BE2C (cell line): ENCODE results near the gene MROH8.

Source experiments
- DNase-seq: peaks from one replicate; pipeline ENCODE4 v3.0.0-alpha.2; 2020
- H3K27me3 ChIP-seq: fragments of 250-450 bp; sonication (Bioruptor Pico); 2 replicates; pipeline ENCODE4 v1.5.1; 2020; ENCODE audit warnings: mild to moderate bottlenecking
- H3K36me3 ChIP-seq: fragments of 250-450 bp; sonication (Bioruptor Pico); 2 replicates; pipeline ENCODE4 v1.5.1; 2020; ENCODE audit warnings: mild to moderate bottlenecking
- H3K4me1 ChIP-seq: fragments of 250-450 bp; sonication (Bioruptor Pico); 2 replicates; pipeline ENCODE4 v1.5.1; 2020
- H3K4me3 ChIP-seq: 2 replicates; pipeline ENCODE4 v1.5.1; 2011; ENCODE audit warnings: low read depth, low read length
- H3K9me3 ChIP-seq: fragments of 250-450 bp; sonication (Bioruptor Pico); 2 replicates; pipeline ENCODE4 v1.5.1; 2020
- CTCF ChIP-seq: IDR thresholded peaks from 2 replicates; pipeline ENCODE4 v1.5.1; 2012; ENCODE audit warnings: mild to moderate bottlenecking, low read depth, low read length

The MROH8 gene

DNA sequence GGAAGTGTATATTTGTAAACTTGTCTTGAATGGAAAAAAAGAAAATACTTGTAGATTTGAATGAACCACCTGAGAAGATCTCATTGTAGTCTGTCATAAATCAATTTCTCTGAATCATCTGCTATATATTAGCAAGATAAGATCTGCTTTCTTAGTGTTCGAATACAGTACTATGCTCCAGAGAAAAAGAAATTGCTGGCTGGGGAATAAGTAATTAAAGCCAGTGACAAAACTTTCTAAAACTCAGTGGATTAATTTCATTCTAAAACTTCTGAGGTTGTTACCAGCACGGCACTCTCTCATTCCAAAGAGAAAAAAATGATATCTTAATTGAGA lies 22.4 kb upstream of the MROH8 start:
- no peak for TF ChIP-seq CTCF
- H3K4me3 ChIP-seq, result no peak overlapping the region
- no peak for DNase-seq
- H3K36me3 ChIP-seq, result peaks cover 93% of the 10 kb centered on the region
- peaks cover 13% of the 10 kb centered on the region for H3K4me1 ChIP-seq
- no peaks in the 10 kb centered on the region for H3K27me3 ChIP-seq
- H3K9me3 ChIP-seq, result no peaks in the 10 kb centered on the region

GRCh38 chr20:37200926-37201826 lies 21.8 kb upstream of the MROH8 start:
- no peaks in the 10 kb centered on the region for H3K27me3 ChIP-seq
- H3K36me3 ChIP-seq, result peaks cover 93% of the 10 kb centered on the region
- H3K4me1 ChIP-seq, result peaks cover 13% of the 10 kb centered on the region
- TF ChIP-seq CTCF, result no peak
- H3K9me3 ChIP-seq, result no peaks in the 10 kb centered on the region
- DNase-seq, result no peak
- H3K4me3 ChIP-seq, result no peak overlapping the region

GRCh38 chr20:37200376-37200775 lies 21.0 kb upstream of the MROH8 start:
- Histone ChIP-seq H3K9me3 (no peaks in the 10 kb centered on the region), H3K36me3 (peaks cover 87% of the 10 kb centered on the region), H3K4me1 (peaks cover 13% of the 10 kb centered on the region), H3K4me3 (no peak overlapping the region), H3K27me3 (no peaks in the 10 kb centered on the region)
- DNase-seq, result no peak
- TF ChIP-seq CTCF, result no peak

GRCh38 chr20:37198932-37199660 lies 19.7 kb upstream of the MROH8 start:
- Histone ChIP-seq H3K36me3 (peaks cover 76% of the 10 kb centered on the region), H3K4me3 (no peak overlapping the region), H3K27me3 (no peaks in the 10 kb centered on the region), H3K9me3 (no peaks in the 10 kb centered on the region), H3K4me1 (peaks cover 13% of the 10 kb centered on the region)
- TF ChIP-seq CTCF, result no peak
- DNase-seq, result no peak

GRCh38 chr20:37194621-37195417 lies 15.5 kb upstream of the MROH8 start:
- Histone ChIP-seq H3K4me3 (no peak overlapping the region), H3K27me3 (no peaks in the 10 kb centered on the region), H3K36me3 (peaks cover 64% of the 10 kb centered on the region), H3K4me1 (no peaks in the 10 kb centered on the region; the same call in none of the 2 replicates), H3K9me3 (no peaks in the 10 kb centered on the region)
- TF ChIP-seq CTCF, result no peak
- peak; percentile 26 for DNase-seq
